HG02970 (cell line): ENCODE data around the gene LIN37.
"Not testable (repeated sequence)": the region's sequence is repeated elsewhere in the genome, so short reads cannot be mapped to it uniquely, and the experiment has no call there.

Source experiments
- ATAC-seq: cut with Tn5 transposase; IDR thresholded peaks from one replicate; pipeline ENCODE4 v1.9.1; 2021; ENCODE audit warnings: mild to moderate bottlenecking, moderate library complexity, moderate number of reproducible peaks; ENCODE audit not compliant: unreplicated experiment, low FRiP score

The LIN37 gene

GRCh38 chr19:35768082-35768421, 19.7 kb downstream of the LIN37 start:
- ATAC-seq: no peak

- ATAC-seq: not testable (repeated sequence)
Observed at GRCh38 chr19:35772362-35772761, 24.0 kb downstream of the LIN37 start.

GRCh38 chr19:35773020-35773806, 24.8 kb downstream of the LIN37 start:
- ATAC-seq: no peak

GRCh38 chr19:35774274-35775045, 26.1 kb downstream of the LIN37 start:
- no peak for ATAC-seq

- no peak for ATAC-seq
Observed at GRCh38 chr19:35775046-35775297, 26.6 kb downstream of the LIN37 start.

GRCh38 chr19:35775298-35776101, 27.1 kb downstream of the LIN37 start, which contains the start of gene ARHGAP33:
ARHGAP33 (plus strand) TSS chr19:35775564; CDS start chr19:35775659, 95 bp downstream.
- ATAC-seq: peak; percentile 90

GRCh38 chr19:35776102-35776788, 27.9 kb downstream of the LIN37 start:
- ATAC-seq: no peak

GRCh38 chr19:35777086-35777841, 28.9 kb downstream of the LIN37 start:
- ATAC-seq: no peak

GRCh38 chr19:35777961-35778360, 29.6 kb downstream of the LIN37 start:
- no peak for ATAC-seq

- no peak for ATAC-seq
Observed at GRCh38 chr19:35779033-35779432, 30.7 kb downstream of the LIN37 start.

GRCh38 chr19:35780058-35780457, 31.7 kb downstream of the LIN37 start:
- ATAC-seq: no peak

GRCh38 chr19:35780717-35781116, 32.3 kb downstream of the LIN37 start:
- no peak for ATAC-seq

- no peak for ATAC-seq
Observed at GRCh38 chr19:35781650-35782049, 33.3 kb downstream of the LIN37 start.

GRCh38 chr19:35782589-35782988, 34.2 kb downstream of the LIN37 start:
- ATAC-seq: no peak

GRCh38 chr19:35783469-35784434, 35.4 kb downstream of the LIN37 start:
- no peak for ATAC-seq

- no peak for ATAC-seq
Observed at GRCh38 chr19:35784503-35785338, 36.3 kb downstream of the LIN37 start.

- ATAC-seq: no peak
Observed at GRCh38 chr19:35785339-35785627, 36.9 kb downstream of the LIN37 start.
